ENCODE results near the gene CD300LD.

The CD300LD gene

DNA sequence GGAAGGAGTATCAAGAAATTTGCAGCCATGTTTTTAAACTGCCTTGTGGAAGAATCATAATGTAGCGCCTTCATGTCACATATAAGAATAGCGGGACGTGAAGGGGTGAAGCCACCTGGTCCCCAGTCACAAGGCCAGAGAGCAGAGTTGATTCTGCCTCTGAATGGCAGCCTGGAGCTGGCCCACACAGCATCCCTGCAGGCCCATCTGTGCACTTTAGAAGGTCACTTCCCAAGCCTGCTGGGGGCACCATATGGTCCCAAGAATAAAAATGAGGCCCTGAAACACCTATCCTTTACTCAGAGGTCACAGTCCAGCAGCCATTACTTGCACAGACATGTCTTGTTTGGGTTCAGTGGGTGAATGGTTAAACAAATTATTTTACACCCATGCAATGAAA lies 16.4 kb upstream of the CD300LD start:
- Histone ChIP-seq H3K27ac (no peak overlapping the region), H3K4me3 (no peak overlapping the region)

DNA sequence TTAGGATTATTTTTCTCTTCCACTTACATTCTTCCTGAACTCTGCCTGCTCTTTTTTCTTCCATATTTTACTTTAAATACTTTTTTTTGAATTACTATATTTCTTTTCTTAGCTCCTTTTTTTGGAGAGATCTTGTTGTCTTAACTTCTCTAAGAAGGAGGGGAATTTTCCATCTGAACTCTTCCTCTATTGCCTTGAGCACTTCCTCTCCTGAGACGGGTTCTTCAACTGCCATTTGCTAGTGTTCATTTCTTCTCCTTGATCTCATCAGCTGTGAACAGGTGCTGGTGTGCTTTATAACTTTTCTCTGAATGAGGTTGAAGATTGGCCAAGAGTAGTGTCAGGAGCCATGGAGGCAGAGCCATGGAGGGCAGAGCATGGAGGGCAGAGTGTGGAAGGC lies 15.1 kb upstream of the CD300LD start:
- Histone ChIP-seq H3K4me3 (no peak overlapping the region), H3K27ac (no peak overlapping the region)

DNA sequence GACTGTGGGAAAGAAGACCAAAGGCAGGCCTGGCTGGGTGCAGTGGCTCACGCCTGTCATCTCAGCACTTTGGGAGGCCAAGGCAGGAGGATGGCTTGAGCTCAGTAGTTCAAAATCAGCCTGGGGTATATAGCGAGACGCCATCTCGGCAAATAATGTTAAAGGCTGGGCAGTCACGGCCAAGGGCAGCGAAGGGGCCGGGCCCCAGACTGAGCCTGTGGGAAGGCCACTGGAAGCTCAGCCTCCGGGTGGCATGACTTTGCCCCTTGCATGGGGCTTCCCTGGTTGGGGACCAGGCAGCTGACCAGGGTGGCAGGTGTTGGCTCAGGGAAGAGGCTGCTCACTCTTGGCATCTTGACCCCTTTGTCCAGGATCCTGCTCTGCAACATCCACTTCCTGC lies 14.0 kb upstream of the CD300LD start:
- Histone ChIP-seq H3K27ac (peak overlapping the region in 2 of 21 experiments; percentile 35 to 60), H3K4me3 (no peak overlapping the region)

DNA sequence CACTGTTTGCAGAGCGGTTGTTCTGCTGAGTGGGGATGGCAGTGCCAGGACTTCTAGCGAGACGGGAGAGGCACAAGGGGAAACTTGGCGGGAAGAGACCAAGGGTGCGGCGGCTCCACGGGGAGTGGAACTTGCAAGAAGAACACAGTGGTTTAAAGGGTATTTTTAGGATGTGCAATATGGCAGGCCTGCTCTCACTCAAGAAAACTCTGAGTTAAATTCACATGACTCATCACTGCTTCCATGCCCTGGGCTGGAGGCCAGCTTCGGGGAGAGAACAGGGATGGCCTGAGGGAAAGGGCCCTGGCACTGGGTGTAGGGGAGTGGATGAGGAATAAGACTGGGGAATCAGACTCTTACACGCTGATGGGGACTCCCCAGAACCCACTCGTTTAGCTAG lies 13.3 kb upstream of the CD300LD start:
- peak overlapping the region in 12 of 21 experiments; percentile 7 to 81 (median 56) for H3K27ac ChIP-seq
- H3K4me3 ChIP-seq: no peak overlapping the region

DNA sequence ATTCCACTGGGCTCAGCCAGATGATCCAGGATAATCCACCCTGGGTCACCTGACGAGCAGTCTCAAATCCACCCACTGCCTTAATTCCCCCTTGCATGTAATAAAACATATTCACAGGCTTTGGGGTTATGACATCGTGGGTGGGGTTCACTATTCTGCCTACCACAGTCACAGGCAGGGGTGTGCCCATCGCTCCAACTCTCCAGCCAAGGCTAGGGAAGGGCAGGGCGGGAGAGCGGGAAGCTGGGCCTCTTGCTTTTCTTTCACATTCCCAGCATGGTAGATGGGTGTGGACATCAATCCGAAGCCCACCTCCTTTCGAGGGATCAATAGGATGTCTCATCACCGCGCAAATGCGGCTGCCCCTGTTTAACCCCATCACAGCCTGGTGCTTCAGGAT lies 12.7 kb upstream of the CD300LD start:
- Histone ChIP-seq H3K27ac (peak overlapping the region in 12 of 21 experiments; percentile 7 to 81 (median 56)), H3K4me3 (no peak overlapping the region)

DNA sequence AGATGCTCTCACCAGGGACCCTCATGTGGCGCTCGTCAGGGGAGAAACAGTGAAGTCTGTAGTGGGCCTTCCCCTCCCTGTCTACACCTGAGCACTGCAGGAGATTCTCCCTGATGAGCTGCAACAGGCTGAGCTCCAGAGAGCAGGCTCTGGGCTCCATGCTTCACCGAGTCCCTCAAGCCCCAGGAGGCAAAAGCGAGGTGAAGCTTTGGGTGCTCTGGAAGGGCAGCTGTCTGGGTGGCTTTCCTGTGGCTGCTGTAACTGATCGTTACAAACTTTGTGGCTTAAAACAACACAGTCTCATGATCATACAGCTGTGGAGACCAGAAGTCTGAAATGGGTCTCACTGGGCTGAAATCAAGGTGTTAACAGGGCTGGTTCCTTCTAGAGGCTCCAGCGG lies 12.1 kb upstream of the CD300LD start:
- peak overlapping the region in 4 of 21 experiments; percentile 28 to 81 (median 66) for H3K27ac ChIP-seq
- H3K4me3 ChIP-seq: no peak overlapping the region

DNA sequence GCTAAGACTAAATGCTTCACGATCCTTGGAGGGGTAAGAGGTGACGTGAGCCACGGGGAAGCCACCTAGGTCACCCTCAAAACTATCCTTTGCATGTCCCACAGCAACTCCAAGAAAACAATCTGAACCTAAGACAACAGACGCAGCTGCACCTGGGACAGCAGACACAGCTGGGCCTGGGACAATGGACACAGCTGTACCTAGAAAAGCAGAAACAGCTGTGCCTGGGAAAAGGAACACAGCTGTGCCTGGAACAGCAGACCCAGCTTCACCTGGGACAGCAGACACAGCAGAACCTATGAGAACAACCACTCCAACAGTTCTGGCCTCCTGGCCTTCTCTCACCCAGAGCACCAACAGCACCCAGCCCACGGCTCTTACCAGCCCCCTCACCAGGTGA lies 11.7 kb upstream of the CD300LD start:
- H3K4me3 ChIP-seq: no peak overlapping the region
- no peak overlapping the region for H3K27ac ChIP-seq

DNA sequence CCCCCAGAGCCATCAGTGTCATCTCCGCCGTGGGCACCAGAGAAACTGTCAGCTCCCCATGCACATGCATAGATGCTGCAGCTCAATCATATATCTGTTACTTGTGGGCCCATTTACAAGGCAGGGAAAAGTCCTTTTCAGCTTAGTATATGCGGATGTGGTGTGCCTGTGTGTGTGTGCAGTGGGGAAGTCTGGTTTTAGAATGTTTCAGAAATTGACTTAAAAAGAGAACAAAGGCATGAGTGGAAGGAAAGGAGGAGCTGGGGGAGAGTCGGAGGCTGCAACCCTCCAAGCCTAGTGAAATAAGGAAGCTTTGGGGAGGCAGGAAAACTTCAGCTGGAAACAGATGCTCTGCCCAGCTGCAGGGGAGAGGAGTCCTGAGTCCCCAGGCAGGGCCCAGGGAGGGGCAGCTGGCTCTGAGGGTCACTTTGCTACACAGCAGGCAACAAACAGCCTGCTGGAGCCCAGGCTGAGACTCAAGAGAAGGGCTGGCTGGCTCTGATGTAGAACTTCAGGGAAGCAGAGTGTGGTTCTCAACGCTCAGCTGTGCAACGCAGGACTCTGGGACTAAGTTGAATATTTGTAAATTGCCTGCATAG lies 11.1 kb upstream of the CD300LD start:
- Histone ChIP-seq H3K4me3 (no peak overlapping the region), H3K27ac (no peak overlapping the region)

DNA sequence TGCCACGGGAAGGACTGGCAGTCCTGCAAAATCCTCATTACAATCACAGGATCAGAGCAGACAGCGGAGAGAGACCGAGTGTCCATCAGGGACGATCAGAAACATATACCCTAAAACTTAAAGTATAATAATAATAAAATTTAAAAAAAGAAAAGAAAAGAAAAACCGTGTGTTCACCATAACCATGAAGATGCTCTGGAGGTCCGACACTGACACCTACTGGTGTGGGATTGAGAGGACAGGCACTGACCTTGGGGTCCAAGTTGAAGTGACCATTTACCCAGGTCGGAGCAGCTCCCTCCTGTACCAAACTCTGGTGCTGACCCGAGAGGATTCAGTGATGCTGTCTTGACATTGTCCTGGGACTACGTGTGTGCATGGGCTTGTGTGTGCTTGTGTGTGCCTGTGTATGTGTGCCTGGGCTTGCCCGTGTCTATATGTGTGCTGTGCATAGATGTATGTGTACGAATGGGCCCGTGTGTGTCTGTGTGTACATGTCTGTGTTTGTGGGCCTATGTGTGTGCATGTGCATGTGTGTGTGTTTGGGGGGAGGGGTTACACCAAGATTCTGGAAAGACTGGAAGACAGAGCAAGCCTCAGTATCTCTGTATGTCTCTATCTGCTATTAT lies 10.0 kb upstream of the CD300LD start:
- H3K27ac ChIP-seq: no peak overlapping the region
- H3K4me3 ChIP-seq: no peak overlapping the region

DNA sequence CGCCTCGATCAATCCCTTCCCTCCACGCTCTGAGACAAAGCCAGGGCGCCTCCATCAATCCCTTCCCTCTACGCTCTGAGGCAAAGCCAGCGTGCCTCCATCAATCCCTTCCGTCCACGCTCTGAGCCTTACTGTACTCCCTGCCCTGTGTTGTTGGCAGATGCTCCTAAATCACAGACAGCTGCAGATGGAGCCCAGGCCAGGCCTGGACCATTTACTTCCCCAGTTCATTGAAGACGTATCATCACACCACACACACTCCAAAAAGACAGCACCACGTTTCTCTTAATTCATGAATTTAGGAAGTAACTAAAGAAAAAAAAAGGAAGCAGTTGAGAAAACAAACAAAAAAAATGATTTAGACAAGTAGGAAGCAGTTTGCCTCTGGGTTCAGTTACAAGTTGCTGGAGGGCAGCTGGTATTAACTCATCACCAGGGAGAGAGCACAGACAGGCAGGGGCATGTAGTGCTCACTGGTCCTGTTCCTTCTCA lies 7.4 kb upstream of the CD300LD start:
- no peak overlapping the region for H3K27ac ChIP-seq
- H3K4me3 ChIP-seq: no peak overlapping the region

DNA sequence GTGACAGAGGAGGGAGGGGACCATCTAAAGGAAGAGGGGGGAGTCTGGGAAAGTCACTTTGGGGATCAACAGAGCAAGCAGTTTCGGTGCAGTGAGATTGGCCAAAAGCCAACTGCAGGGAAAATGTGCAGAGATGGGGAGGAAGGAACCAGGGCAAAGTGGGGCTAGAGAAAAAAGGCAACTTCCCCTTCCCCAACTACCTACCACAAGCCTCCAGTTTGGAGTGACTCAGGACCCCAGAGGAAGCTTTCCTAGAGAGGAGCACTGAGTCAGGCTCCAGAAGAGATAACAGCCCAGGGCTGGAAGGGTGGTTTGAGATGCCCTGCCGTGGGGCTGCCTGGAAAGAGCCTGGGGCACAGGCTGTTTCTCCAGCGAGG lies 6.9 kb upstream of the CD300LD start:
- H3K4me3 ChIP-seq: no peak overlapping the region
- no peak overlapping the region for H3K27ac ChIP-seq

DNA sequence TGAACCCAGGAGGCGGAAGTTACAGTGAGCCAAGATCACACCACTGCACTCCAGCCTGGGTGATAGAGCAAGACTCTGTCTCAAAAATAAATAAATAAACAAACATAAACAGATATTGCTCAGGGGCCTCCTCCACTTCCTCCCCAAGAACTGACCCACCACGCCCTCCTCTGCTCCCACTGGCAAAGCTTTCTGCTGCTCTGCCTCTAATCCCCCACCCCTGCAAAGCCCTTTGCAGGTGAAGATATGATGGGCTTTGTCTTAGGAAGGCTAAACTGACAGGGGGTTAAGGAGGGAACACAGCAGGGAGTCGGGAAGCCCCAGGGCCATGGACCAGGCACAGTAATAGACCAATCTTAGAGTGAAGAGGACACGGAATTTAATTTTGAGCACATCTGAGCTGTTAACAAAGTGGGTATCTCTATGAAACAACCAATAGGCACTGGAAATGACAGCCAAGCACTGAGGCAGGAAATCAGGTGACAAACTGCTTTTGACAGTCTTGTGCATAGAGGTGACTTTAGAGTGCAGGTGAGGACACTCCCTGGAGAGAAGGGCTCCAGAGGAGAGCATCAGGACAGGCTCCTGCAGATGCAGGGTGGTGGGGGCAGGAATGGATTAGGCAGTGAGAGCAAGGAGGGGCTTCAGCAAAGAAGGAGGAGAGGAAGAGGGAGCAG lies 6.4 kb upstream of the CD300LD start:
- Histone ChIP-seq H3K27ac (no peak overlapping the region), H3K4me3 (no peak overlapping the region)

DNA sequence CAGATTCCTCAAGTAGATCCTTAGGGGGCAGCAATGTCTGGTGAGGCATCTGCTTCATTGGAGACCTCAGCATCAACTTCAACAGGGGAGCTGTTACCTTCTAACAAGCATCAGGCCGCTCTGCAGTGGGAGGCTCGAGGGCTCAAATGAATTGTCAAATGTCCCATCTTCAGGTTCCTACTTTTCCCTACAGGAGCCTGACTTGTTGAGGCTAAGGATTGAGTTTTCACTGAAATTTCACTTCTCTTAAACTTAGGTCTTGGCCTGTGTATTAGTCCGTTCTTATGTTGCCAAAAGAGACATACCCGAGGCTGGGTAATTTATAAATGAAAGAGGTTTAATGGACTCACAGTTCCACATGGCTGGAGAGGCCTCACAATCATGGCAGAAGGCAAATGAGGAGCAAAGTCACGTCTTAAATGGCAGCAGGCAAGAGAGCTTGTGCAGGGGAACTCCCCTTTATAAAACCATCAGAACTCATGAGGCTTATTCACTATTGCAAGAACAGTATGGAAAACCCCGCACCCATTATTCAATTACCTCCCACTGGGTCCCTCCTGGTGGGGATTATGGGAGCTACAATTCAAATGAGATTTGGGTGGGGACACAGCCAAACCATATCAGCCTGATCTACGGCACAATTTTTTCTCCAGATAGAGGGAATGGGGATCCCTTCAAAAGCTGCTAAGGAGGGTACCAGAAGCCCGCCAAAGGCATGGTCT lies 5.1 kb upstream of the CD300LD start:
- Histone ChIP-seq H3K4me3 (no peak overlapping the region), H3K27ac (no peak overlapping the region)

DNA sequence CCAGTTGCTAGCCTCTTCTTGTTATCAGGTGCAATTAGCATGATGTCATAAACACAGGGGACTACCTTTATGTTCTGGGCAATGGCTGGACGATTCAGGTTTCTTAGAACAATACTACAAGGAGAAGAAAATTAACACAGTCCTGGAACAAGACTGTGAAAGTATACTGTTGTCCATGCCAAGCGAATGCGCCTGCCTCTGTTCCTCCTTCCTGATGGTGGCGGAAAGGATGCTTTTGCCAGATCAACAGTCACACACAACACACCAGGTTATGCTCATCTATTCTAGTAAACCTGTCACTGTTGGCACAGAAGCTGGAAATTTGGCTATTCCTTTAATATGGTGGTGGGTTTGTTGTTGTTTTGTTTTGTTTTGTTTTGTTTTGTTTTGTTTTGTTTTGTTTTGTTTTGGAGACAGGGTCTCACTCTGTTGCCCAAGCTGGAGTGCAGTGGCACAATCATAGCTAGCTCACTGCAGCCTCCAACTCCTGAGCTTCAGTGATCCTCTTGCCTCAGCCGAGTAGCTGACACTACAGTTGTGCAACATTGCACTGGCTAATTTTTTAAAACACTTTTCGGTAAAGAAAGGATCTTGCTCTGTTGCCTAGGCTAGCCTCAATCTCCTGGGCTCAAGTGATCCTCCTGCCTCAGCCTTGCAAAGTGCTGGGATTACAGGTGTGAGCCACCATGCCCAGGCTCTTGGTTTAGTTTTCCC lies 3.1 kb upstream of the CD300LD start:
- no peak overlapping the region for H3K4me3 ChIP-seq

DNA sequence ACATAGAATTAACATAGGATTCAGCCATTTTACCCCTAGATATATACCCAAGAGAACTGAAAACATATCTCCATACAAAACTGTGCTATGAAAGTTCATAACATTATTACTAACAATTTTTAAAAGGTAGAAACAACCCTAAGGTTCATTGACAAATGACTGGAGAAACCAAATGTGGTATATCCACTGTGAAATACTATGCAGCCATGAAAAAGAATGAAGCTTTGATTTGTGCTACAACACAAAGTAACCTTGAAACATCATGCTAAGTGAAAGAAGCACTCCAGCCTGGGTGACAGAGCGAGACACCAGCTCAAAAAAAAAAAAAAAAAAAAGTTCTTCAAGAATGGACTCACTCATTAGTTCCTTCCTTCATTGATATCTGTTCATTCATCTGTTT lies 580 bp downstream of the CD300LD start:
- no peak overlapping the region for H3K4me3 ChIP-seq
- H3K27ac ChIP-seq: no peak overlapping the region

More for the DNA sequence above, 3.1 kb upstream of the CD300LD start:
- no peak overlapping the region for H3K27ac ChIP-seq

DNA sequence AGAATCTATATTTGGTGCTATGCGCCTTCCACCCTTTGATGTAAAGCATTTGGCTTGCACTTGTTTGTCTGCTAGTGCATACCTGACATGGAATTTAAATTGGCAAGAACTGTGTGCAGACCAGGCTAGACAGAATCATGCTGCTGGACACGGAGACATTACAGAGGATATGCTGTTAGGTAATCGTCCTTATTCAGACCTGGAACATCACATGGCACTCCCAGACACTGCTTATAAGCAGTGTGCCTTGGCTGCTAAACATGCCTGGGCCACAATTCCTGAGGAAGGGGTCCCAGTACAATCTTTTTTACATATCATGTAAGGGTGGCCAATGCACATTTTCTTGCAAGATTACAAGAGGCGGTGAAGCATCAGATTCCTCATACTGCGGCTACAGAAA lies 6.4 kb downstream of the CD300LD start:
- no peak overlapping the region for H3K4me3 ChIP-seq
- no peak overlapping the region for H3K27ac ChIP-seq

DNA sequence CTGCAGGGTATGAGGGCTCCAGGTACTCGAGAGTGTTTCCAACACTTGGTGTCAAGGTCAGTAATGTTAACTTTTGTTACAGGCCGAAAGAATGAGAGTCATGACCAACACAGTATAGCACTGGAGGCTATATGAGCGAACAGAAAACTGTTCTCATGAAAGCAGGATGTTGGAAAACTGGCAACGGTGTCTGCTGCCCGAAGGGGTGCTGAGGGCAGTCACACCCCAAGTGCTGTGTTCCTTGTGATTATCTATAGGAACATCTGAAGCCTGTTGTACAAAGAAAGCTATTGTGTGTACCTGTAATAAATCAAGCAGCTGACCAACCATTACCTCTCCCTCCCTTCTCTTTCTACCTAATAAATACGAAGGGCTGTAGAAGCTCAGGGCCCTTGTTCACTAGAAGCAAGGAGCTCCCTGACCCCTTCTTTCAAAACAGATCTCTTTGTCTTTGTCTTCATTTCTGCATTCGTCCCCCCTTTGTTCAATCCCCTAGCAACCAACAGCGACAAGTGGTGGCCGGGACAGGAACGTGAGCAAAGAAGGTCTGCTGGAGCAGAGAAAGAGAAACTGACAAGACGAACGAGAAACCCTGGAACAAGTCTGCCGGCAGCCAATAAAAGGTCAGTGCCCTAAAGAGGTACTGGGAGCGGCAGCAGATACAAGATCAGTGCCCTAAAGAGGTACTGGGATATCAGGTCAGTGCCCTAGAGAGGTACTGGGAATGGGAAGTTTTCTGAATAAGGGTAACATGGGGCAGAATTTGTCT lies 7.6 kb downstream of the CD300LD start:
- no peak overlapping the region for H3K4me3 ChIP-seq
- no peak overlapping the region for H3K27ac ChIP-seq

DNA sequence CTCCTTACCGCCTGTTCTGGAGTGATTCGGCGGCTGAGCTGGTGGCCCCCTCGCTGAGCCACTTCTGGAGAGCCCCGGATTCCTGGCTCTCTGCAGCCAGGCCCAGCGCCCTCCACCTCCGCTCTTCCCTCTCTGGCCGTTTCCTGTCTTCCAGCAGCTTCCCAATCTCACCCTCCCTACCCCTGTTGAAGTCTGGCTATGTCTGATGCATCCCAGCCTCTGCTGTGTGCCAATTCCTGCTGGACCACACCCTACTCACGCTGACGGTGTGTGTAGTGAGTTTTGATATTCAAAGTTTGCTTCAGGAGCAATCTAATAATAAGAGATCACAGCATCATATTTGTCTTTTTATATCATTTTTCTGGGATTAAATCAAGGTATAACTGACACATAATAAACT lies 9.4 kb downstream of the CD300LD start:
- Histone ChIP-seq H3K4me3 (no peak overlapping the region), H3K27ac (no peak overlapping the region)

DNA sequence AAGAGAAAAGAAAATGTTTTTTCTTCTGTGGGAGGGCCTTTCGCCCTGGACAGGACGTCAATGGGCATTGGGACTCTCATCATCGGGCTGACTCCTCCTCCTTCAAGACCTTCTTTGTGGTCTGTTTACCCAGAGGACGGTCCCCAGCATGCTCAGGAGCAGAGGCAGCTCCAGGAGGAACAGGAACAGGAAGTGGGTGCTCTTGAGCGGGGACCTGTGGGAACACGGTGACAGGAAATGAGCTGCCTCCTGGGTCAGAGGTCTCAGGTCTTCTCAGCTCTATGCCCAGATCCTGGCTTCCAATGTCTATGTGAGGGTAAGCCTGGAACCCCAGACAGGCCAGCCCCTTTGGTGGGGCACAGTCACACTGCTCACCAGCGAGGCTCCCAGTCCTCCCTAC lies 12.2 kb downstream of the CD300LD start:
- no peak overlapping the region for H3K4me3 ChIP-seq

More for the DNA sequence above, 12.2 kb downstream of the CD300LD start:
- H3K27ac ChIP-seq: no peak overlapping the region

Measured in skin epidermis (tissue), 12 donors.